ENCODE results near the gene CHCHD3. TPM values are rescaled to one million over a fixed set of nuclear protein-coding genes. Genes with fewer than 3 reads are reported as not detected.
"Not testable (repeated sequence)": the region's sequence is repeated elsewhere in the genome, so short reads cannot be mapped to it uniquely, and the experiment has no call there.

Gene CHCHD3
- total RNA-seq, 1 experiment from 2014 or later = 192 TPM

- no peaks in the 10 kb centered on the region for H3K27me3 ChIP-seq
- H3K36me3 ChIP-seq = no peaks in the 10 kb centered on the region; the same call in none of the 2 replicates
- no peaks in the 10 kb centered on the region for H3K4me1 ChIP-seq
- no peak for DNase-seq
- no peak overlapping the region for H3K4me3 ChIP-seq
- no peaks in the 10 kb centered on the region for H3K9me3 ChIP-seq (replicated peaks)
- H3K27ac ChIP-seq = no peak overlapping the region
Observed at GRCh38 chr7:132991615-132992587, 90.0 kb downstream of the CHCHD3 start.

- Histone ChIP-seq H3K4me1 (no peaks in the 10 kb centered on the region), H3K27ac (no peak overlapping the region), H3K36me3 (peaks cover 3% of the 10 kb centered on the region), H3K27me3 (no peaks in the 10 kb centered on the region), H3K9me3 (replicated peaks) (no peaks in the 10 kb centered on the region), H3K4me3 (no peak overlapping the region)
- no peak for DNase-seq
Observed at GRCh38 chr7:132988117-132988516, 93.8 kb downstream of the CHCHD3 start.

- H3K9me3 ChIP-seq (replicated peaks) = no peaks in the 10 kb centered on the region
- no peaks in the 10 kb centered on the region for H3K4me1 ChIP-seq
- H3K27me3 ChIP-seq = no peaks in the 10 kb centered on the region
- H3K27ac ChIP-seq = no peak overlapping the region
- H3K36me3 ChIP-seq = peaks cover 3% of the 10 kb centered on the region; the same call in 1 of the 2 replicates
- no peak for DNase-seq
- H3K4me3 ChIP-seq = no peak overlapping the region
Observed at GRCh38 chr7:132980402-132980801, 101.5 kb downstream of the CHCHD3 start.

GRCh38 chr7:132979524-132979923 is 102.4 kb downstream of the CHCHD3 start:
- H3K27ac ChIP-seq = no peak overlapping the region

GRCh38 chr7:132977234-132977633 is 104.7 kb downstream of the CHCHD3 start:
- peak in 1 of 2 experiments; percentile 8 for DNase-seq
- H3K4me1 ChIP-seq = no peaks in the 10 kb centered on the region
- H3K27ac ChIP-seq = no peak overlapping the region
- H3K36me3 ChIP-seq = peaks cover 22% of the 10 kb centered on the region
- H3K27me3 ChIP-seq = no peaks in the 10 kb centered on the region
- H3K9me3 ChIP-seq (replicated peaks) = no peaks in the 10 kb centered on the region
- H3K4me3 ChIP-seq = no peak overlapping the region

More at GRCh38 chr7:132979524-132979923, 102.4 kb downstream of the CHCHD3 start:
- H3K27me3 ChIP-seq = no peaks in the 10 kb centered on the region
- no peaks in the 10 kb centered on the region for H3K9me3 ChIP-seq (replicated peaks)
- DNase-seq = no peak
- no peak overlapping the region for H3K4me3 ChIP-seq
- no peaks in the 10 kb centered on the region for H3K4me1 ChIP-seq
- H3K36me3 ChIP-seq = peaks cover 6% of the 10 kb centered on the region

GRCh38 chr7:132972745-132973144 is 109.1 kb downstream of the CHCHD3 start:
- Histone ChIP-seq H3K27me3 (no peaks in the 10 kb centered on the region), H3K27ac (no peak overlapping the region), H3K4me1 (no peaks in the 10 kb centered on the region), H3K36me3 (peaks cover 26% of the 10 kb centered on the region), H3K4me3 (no peak overlapping the region), H3K9me3 (replicated peaks) (no peaks in the 10 kb centered on the region)
- no peak for DNase-seq

- H3K27ac ChIP-seq = no peak overlapping the region
- no peaks in the 10 kb centered on the region for H3K9me3 ChIP-seq (replicated peaks)
- no peak overlapping the region for H3K4me3 ChIP-seq
- H3K4me1 ChIP-seq = no peaks in the 10 kb centered on the region
- peaks cover 27% of the 10 kb centered on the region for H3K36me3 ChIP-seq
- no peaks in the 10 kb centered on the region for H3K27me3 ChIP-seq
- DNase-seq = no peak
Observed at GRCh38 chr7:132970257-132970656, 111.6 kb downstream of the CHCHD3 start.

GRCh38 chr7:132969520-132969919 is 112.4 kb downstream of the CHCHD3 start:
- H3K9me3 ChIP-seq (replicated peaks) = no peaks in the 10 kb centered on the region
- H3K36me3 ChIP-seq = peaks cover 24% of the 10 kb centered on the region
- H3K4me1 ChIP-seq = no peaks in the 10 kb centered on the region
- no peak for DNase-seq
- H3K27ac ChIP-seq = no peak overlapping the region
- H3K4me3 ChIP-seq = no peak overlapping the region
- no peaks in the 10 kb centered on the region for H3K27me3 ChIP-seq

GRCh38 chr7:132967470-132967848 is 114.4 kb downstream of the CHCHD3 start:
- H3K36me3 ChIP-seq = not testable (repeated sequence)

GRCh38 chr7:132966754-132967469 is 115.0 kb downstream of the CHCHD3 start:
- no peaks in the 10 kb centered on the region for H3K4me1 ChIP-seq
- no peak overlapping the region for H3K27ac ChIP-seq
- no peaks in the 10 kb centered on the region for H3K9me3 ChIP-seq (replicated peaks)
- H3K4me3 ChIP-seq = no peak overlapping the region
- H3K27me3 ChIP-seq = no peaks in the 10 kb centered on the region
- H3K36me3 ChIP-seq = peaks cover 2% of the 10 kb centered on the region; the same call in 1 of the 2 replicates
- DNase-seq = no peak

More at GRCh38 chr7:132967470-132967848, 114.4 kb downstream of the CHCHD3 start:
- not testable (repeated sequence) for DNase-seq; H3K27me3 ChIP-seq; H3K4me1 ChIP-seq; H3K9me3 ChIP-seq (replicated peaks); H3K4me3 ChIP-seq; H3K27ac ChIP-seq

- H3K9me3 ChIP-seq (replicated peaks) = no peaks in the 10 kb centered on the region
- no peaks in the 10 kb centered on the region for H3K27me3 ChIP-seq
- H3K27ac ChIP-seq = no peak overlapping the region
- no peak overlapping the region for H3K4me3 ChIP-seq
- no peaks in the 10 kb centered on the region for H3K4me1 ChIP-seq
- DNase-seq = no peak
- 0 out of 2 replicates have a peak, but pooled peaks cover 2% of the 10 kb centered on the region for H3K36me3 ChIP-seq
Observed at GRCh38 chr7:132965951-132966350, 115.9 kb downstream of the CHCHD3 start.

GRCh38 chr7:132964876-132965275 is 117.0 kb downstream of the CHCHD3 start:
- H3K4me3 ChIP-seq = no peak overlapping the region
- no peak overlapping the region for H3K27ac ChIP-seq
- no peaks in the 10 kb centered on the region for H3K4me1 ChIP-seq
- 0 out of 2 replicates have a peak, but pooled peaks cover 2% of the 10 kb centered on the region for H3K36me3 ChIP-seq
- no peaks in the 10 kb centered on the region for H3K9me3 ChIP-seq (replicated peaks)
- DNase-seq = no peak
- H3K27me3 ChIP-seq = no peaks in the 10 kb centered on the region

GRCh38 chr7:132959891-132960290 is 122.0 kb downstream of the CHCHD3 start:
- Histone ChIP-seq H3K27me3 (no peaks in the 10 kb centered on the region), H3K4me3 (no peak overlapping the region), H3K27ac (no peak overlapping the region), H3K4me1 (no peaks in the 10 kb centered on the region), H3K9me3 (replicated peaks) (no peaks in the 10 kb centered on the region), H3K36me3 (no peaks in the 10 kb centered on the region; the same call in 1 of the 2 replicates)
- no peak for DNase-seq

- no peak for DNase-seq
- Histone ChIP-seq H3K27me3 (no peaks in the 10 kb centered on the region), H3K27ac (no peak overlapping the region), H3K4me1 (no peaks in the 10 kb centered on the region), H3K9me3 (replicated peaks) (no peaks in the 10 kb centered on the region), H3K4me3 (no peak overlapping the region), H3K36me3 (no peaks in the 10 kb centered on the region; the same call in 1 of the 2 replicates)
Observed at GRCh38 chr7:132956556-132956955, 125.3 kb downstream of the CHCHD3 start.

GRCh38 chr7:132953468-132953867 is 128.4 kb downstream of the CHCHD3 start:
- Histone ChIP-seq H3K4me1 (no peaks in the 10 kb centered on the region), H3K27me3 (no peaks in the 10 kb centered on the region), H3K4me3 (no peak overlapping the region), H3K36me3 (peaks cover 2% of the 10 kb centered on the region; the same call in 1 of the 2 replicates), H3K9me3 (replicated peaks) (no peaks in the 10 kb centered on the region), H3K27ac (no peak overlapping the region)
- no peak for DNase-seq

Data from SJCRH30 (cell line).